ENCODE measurements around the gene CD151. TPM values are rescaled to one million over a fixed set of nuclear protein-coding genes. Genes with fewer than 3 reads are reported as not detected.

CD151 gene
- total RNA-seq, 1 experiment from 2014 or later = 296 TPM

- Histone ChIP-seq H3K4me3 (replicated peaks in 1 of 2; ENCODE audit: low read depth in 1 of 2, low read length in 2 of 2) (peak overlapping the region; percentile 82 to 97), H3K36me3 (ENCODE audit: control insufficient read depth in 1 of 2, insufficient read depth in 2 of 2, low read length in 2 of 2) (peaks cover 21 to 38% of the 10 kb centered on the region in 2 experiments), H3K9me2 (ENCODE audit: insufficient read depth) (no peaks in the 10 kb centered on the region), H4K20me1 (ENCODE audit: insufficient read depth) (peaks cover 17% of the 10 kb centered on the region; the same call in 1 of the 2 replicates), H3K4me2 (ENCODE audit: low read length) (peak overlapping the region; percentile 88), H3K9me3 (ENCODE audit: control insufficient read depth in 1 of 2, insufficient read depth in 1 of 2, low read depth in 1 of 2, low read length in 2 of 2) (no peaks in the 10 kb centered on the region), H3K27ac (ENCODE audit: low read depth, low read length) (peak overlapping the region; percentile 93), H2AFZ (ENCODE audit: low read depth, low read length, poor library complexity, severe bottlenecking) (no peak overlapping the region), H3K9ac (ENCODE audit: low read length) (peak overlapping the region; percentile 100), H3K4me1 (ENCODE audit: control insufficient read depth in 1 of 2, insufficient read depth in 2 of 2, low read length in 2 of 2) (peaks cover 17 to 52% of the 10 kb centered on the region in 2 experiments), H3K27me3 (ENCODE audit: insufficient read depth, low read length) (no peaks in the 10 kb centered on the region), H3K79me2 (ENCODE audit: insufficient read depth, low read length) (peaks cover 52% of the 10 kb centered on the region)
- no peak for DNase-seq (ENCODE audit: low read depth, low spot score)
- no TSS peak for BruUV-seq (replicated peaks)
- ChIA-PET POLR2A (interaction anchor here (1.0 to 4.4 kb wide), 7 partner anchors 9 to 25 kb away, joined by 4 to 45 read pairs (median 9); partner anchors contain the start of genes CRACR2B and PNPLA2), CTCF (interaction anchor here (1.0 kb wide), 1 partner anchor 28 kb away, joined by 7 read pairs; no protein-coding TSS in a partner anchor), RAD21 (ENCODE audit: low non-redundant PET in 1 of 2, low total read pairs in 2 of 2, uncharacterized antibody in 2 of 2, unreplicated experiment in 2 of 2) (no interaction called here)
- intact Hi-C loops (cut with micrococcal nuclease) = no loop called here
- no peak for ATAC-seq
- no peak for TF ChIP-seq TCF7L2 (IDR thresholded peaks at IDR 0.05; ENCODE audit: borderline replicate concordance, extremely low read depth, insufficient read depth, insufficient read length)
These were observed 22.6 kb upstream of the CD151 start for GRCh38 chr11:810040-810567.

GRCh38 chr11:811446-812245 lies 21.1 kb upstream of the CD151 start:
- H3K27ac ChIP-seq (ENCODE audit: low read depth, low read length) = peak overlapping the region; percentile 93
- ChIA-PET POLR2A (interaction anchor here (1.8 kb wide), 1 partner anchor 8 kb away, joined by 9 read pairs; the partner anchor contains the start of gene PNPLA2), CTCF (no interaction called here), RAD21 (ENCODE audit: low non-redundant PET in 1 of 2, low total read pairs in 2 of 2, uncharacterized antibody in 2 of 2, unreplicated experiment in 2 of 2) (no interaction called here)
- no peak for ATAC-seq
- TF ChIP-seq SIN3A (IDR thresholded peaks at IDR 0.05; ENCODE audit: low read depth) = no peak
- no peak for TF ChIP-seq ZFX (IDR thresholded peaks at IDR 0.05)
- peak in 2 of 3 experiments; percentile 8 to 16; a peak in 1 of 6 replicates for TF ChIP-seq CTCF (IDR thresholded peaks at IDR 0.05 in 2 of 3, conservative IDR thresholded peaks at IDR 0.05 in 1 of 3; ENCODE audit: borderline replicate concordance in 1 of 3, insufficient read depth in 1 of 3, low read depth in 2 of 3, low read length in 2 of 3)
- TF ChIP-seq CBX3 (IDR thresholded peaks at IDR 0.05; ENCODE audit: low read depth) = no peak
- TF ChIP-seq EZH2phosphoT487 (IDR thresholded peaks at IDR 0.05; ENCODE audit: borderline replicate concordance) = no peak
- H3K9ac ChIP-seq (ENCODE audit: low read length) = peak overlapping the region; percentile 100
- DNase-seq (ENCODE audit: low read depth, low spot score) = no peak
- H3K9me3 ChIP-seq (ENCODE audit: control insufficient read depth in 1 of 2, insufficient read depth in 1 of 2, low read depth in 1 of 2, low read length in 2 of 2) = no peaks in the 10 kb centered on the region
- no peak overlapping the region for H2AFZ ChIP-seq (ENCODE audit: low read depth, low read length, poor library complexity, severe bottlenecking)
- H3K27me3 ChIP-seq (ENCODE audit: insufficient read depth, low read length) = no peaks in the 10 kb centered on the region
- peaks cover 17 to 55% of the 10 kb centered on the region in 2 experiments for H3K4me1 ChIP-seq (ENCODE audit: control insufficient read depth in 1 of 2, insufficient read depth in 2 of 2, low read length in 2 of 2)
- H3K79me2 ChIP-seq (ENCODE audit: insufficient read depth, low read length) = peaks cover 52% of the 10 kb centered on the region
- H3K36me3 ChIP-seq (ENCODE audit: control insufficient read depth in 1 of 2, insufficient read depth in 2 of 2, low read length in 2 of 2) = peaks cover 21 to 38% of the 10 kb centered on the region in 2 experiments
- H4K20me1 ChIP-seq (ENCODE audit: insufficient read depth) = peaks cover 17% of the 10 kb centered on the region; the same call in 1 of the 2 replicates
- peak overlapping the region; percentile 88 for H3K4me2 ChIP-seq (ENCODE audit: low read length)
- no peaks in the 10 kb centered on the region for H3K9me2 ChIP-seq (ENCODE audit: insufficient read depth)
- H3K4me3 ChIP-seq (replicated peaks in 1 of 2; ENCODE audit: low read depth in 1 of 2, low read length in 2 of 2) = peak overlapping the region; percentile 82 to 97
- no TSS peak for BruUV-seq (replicated peaks)
- intact Hi-C loops (cut with micrococcal nuclease) = no loop called here
